NCI-H69 (cell line): ENCODE data around the gene XPNPEP1.

Experiments used
- DNase-seq: peaks from one replicate; lab custom pipeline; 2025; lab: John Stamatoyannopoulos, UW

Gene XPNPEP1

DNA sequence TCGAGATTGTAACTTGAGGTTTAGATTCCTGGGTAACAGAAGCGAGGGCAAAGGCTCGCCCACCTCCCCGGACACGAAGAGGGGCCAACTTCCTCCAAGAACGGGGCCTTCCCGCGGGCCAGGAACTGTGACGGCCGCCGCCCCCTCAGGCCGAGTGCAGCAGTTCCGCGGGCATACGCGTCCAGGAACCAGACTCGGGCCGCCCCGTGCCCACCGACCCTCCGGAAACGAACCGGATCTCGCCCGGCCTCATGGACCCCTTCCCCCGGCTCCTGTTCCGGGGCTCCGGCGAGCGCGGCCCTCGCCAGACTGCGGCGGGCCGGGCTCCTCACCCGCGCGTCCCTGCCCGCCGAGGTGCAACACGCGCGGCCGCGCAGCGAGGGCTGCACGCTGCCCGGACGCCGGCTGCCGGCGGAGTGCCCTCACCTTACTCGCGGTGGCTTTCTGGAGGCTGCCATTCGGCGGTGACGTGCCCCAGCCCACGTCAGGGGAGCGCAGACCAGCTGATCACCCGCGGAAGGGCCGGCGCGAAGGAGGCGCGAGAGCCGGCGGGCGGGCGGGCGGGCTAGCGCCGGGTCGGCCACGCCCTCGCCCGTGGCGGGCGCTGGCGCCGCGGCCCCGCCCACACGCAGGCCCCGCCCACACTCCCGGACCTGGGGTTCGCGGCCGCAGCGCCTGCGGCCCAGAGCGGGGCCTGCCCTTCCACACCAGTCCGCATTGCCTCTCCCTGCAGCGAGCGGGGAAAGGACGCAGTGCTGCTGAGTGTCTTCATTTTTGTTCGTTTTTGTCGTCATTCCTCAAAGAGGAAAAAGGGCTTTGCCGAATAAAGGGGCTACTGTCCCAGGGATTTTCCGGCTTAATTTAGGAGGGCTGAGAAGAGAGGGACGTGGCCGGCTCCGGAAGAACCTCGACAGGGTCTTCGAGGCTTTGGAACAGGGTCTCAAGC is at the start of gene XPNPEP1:
TSS of gene XPNPEP1 (minus strand) at position 536 of the 946 bp plus-strand sequence. CDS start at position 458, 78 bp downstream.
- DNase-seq: peak; percentile 83

- DNase-seq: no peak
Measured at GRCh38 chr10:109972372-109973001, 49.2 kb upstream of the XPNPEP1 start.

GRCh38 chr10:109971634-109972033 is 48.3 kb upstream of the XPNPEP1 start:
- DNase-seq: no peak

DNA sequence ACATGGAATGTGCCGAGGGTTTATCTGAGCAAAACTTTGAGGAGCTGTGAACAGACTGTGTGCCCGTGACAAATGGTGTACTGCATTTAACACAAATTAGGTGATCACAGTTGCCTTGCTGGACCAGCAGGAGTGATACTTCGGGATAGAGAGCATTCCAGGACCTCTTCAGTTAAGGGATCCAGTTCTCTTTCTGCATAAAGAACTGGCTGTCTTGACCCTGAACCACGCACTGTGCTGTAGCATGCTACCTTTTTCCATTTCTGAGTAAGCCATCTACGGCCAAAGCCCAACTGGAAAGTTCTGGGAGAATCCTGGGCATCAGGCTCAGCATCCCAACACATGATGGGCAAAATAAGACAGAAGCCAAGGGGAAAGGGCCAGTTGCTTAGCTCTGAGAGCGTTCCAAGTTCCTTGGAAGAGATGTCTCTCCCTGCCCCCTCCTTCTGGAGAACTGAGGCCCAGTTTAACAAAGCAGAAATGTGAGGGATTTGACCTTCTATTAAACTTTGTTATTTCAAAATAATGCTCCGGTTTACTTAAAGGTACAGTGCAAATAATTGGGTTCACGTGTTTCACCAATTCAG is 46.5 kb upstream of the XPNPEP1 start:
- no peak for DNase-seq

GRCh38 chr10:109968953-109969759 is 45.8 kb upstream of the XPNPEP1 start:
- no peak for DNase-seq

DNA sequence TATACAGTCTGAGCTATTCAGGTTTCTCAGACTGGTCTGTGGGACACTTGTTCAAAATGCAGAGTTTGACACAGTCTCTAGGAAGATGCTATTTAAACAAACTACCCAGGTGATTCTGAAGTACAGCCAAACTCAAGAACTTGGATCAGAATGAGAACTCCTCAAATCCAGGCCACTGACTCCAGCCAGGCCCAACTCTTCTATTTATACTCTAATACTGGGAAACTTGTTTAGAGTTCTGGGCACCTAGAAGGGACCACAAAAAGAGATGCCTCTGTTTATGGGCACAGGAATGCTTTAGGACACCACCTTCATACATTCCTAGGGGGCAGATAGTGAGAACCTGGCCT is 44.4 kb upstream of the XPNPEP1 start:
- DNase-seq: no peak

DNA sequence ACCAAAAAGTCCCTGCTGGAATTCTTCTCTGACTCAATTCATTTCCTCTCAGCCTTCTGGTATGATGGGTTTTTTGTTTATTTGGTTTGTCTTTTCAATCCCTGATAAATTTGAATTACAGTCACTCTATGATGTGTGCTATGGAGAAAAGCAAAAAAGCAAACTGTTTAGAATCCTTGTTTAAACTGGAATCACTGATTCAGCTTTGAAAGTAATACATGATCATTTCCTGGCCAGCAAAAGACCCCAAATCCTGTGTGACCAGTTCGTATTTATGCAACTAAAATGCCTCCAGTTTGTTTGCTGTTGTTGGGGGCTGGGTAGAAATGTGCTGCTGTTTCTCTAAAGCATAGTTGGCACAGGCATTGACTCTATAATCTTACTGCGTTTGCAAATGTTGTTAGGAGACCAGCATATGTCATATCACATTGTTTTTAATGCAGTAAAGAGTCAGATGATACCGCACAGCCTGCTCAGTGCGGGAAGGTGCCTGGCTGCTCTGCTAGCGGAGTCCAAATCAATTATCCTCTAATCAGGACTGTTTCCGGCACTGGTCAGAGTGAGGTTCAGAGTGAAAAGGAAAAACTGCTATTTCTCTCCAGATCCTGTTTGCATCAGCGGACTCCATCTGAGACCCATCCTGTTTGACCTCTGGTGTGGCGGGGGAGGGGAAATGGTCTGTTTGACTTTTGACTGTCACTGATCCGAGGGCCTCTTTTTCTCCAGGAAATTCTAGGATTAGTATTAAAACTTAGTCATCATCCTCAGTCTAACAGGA is 43.8 kb upstream of the XPNPEP1 start:
- DNase-seq: peak; percentile 23

DNA sequence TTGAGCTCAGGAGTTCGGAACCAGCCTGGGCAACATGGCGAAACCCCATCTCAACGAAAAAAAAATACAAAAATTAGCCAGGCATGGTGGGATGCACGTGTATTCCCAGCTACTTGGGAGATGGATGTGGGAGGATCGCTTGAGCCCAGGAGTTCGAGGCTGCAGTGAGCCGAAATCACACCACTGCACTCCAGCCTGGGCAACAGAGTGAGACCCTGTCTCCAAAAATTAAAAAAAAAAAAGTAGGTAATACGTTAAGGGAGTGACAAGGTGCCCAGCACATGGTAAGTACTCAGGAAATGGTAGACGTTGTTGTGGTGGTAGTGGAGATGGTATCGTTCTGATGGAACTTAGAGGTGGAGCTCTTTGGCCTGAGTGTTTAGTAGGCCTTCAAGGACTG is 41.0 kb upstream of the XPNPEP1 start:
- DNase-seq: no peak

DNA sequence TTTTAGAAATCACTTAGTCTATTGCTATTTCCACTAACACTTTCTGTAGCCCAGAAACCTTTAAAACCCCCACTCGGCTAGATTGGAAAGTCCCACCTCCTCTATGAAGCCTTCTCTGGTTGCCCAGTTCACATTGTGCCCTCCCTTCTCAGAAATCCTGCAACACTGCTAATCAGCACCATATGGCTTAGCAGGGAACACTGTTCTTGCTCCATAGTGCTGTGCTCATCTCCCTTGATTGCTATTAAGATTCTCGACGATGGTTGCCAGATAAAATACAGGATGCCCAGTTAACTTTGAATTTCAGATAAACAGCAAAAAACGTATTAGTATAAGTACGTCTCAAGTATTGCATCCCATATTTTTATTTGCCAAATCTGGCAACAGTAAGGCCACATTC is 40.1 kb upstream of the XPNPEP1 start:
- peak; percentile 26 for DNase-seq

DNA sequence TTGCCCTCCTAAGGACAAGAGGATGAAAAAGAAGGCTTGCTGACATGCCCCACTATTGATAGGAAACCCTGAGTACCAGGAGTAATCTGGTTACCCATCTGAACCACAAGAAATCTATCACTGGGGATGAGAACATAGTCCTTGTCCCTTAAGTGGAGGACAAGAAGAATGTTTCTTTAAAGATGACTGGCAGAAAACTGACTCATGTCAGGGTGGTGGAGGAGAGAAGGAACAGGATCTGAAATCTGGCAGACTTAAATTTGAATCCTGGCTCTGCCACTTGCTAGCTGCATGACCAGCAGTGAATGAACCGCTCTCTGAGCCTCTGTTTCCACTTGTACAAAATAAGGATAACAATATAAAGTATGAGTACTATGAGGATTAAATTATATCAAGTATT is 38.9 kb upstream of the XPNPEP1 start:
- peak; percentile 20 for DNase-seq

DNA sequence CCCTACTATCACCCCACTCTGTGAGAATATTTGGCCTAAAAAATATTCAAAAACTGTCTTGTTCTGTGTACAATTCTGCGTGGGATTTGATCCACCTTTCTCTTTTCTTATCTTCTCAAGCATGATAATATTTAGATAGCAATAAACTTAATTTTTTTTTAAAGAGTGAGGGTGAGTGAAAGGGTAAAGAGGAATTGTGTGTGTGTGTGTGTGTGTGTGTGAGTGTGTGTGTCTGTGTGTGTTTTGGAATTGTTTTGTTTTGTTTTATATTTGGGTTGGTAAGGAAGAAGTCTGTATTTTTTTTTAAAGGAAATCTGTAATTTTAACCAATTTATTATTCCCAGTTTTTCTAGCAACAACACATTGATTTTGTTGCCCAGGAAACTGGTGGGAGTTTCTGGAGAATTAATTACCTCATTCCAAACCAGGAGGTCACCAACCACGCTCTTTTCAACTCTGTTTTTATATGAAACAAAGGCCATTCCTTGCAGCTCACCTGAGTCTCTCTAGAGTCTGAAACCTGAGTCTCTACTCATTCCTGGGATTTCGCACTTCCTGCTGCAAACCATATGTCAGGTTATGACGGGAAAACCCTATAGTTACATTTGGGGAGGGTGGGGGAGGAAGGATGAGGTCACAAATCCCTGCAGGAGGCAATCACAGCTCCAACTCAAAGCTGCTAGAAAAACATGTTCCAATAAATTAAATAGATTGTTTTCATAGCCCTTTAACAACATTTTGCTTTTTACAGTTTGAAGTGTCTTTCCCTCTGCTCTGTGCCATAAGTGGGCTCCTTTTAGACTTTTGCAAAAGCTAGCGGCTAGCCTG is 38.1 kb upstream of the XPNPEP1 start:
- peak; percentile 90 for DNase-seq

DNA sequence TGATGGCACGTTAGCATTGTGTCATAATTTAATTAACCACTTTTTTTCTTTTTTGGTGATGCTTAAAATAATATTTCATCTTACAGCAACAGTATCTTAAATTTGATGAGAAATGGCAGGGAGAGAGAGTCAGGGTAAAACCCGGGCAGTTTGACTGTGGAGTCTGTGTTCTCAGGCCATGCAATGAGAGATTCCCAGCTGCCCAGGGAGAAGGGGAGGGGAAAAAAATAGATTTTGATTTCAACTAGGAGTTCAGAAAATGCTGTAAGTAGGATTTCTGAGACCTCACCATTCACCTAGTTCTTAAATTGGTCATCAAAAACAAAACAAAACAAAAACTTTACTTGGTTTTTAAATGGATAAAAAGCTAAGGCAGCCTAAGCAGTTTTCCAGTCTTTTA is 37.4 kb upstream of the XPNPEP1 start:
- DNase-seq: no peak

DNA sequence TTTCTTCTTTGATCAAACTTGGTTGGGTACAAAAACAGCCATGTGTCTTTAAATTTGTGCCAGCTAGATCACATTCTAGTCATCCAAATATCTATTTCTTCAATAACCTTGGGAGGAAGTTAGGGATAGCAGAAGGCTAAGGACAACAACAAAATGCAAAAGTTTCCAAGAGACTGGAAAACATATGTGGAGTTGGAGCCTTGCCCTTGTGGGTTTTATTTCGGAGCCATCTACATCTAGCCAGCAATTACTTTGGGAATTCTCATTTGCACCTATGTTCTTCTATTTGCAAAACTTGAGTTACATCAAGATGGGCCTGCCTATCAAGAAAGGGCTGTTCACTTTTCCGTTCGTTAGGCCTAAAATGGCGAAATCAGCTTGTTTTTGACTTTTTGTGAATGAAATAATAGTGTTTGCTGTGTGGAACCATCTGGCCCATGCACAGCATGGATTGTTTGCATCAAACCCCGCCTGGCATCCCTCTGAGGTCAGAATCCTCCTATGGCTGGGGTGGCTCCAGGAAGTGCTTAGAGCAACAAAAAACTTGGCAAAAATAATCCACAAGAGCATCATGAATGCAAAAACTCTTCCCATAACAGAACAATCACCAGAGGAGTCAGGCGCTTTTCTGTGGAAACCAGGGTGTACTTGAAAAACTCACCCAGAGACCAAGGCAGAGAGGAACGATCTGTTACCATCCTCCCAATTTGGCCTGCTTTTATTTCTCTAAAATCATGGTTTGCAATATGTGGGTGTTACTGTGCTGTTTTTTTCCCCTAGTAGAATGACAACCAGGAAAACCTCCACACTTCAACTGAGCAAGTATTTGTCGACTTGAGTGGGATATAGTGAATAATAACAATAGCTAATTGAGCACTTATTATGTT is 36.2 kb upstream of the XPNPEP1 start:
- peak; percentile 49 for DNase-seq

DNA sequence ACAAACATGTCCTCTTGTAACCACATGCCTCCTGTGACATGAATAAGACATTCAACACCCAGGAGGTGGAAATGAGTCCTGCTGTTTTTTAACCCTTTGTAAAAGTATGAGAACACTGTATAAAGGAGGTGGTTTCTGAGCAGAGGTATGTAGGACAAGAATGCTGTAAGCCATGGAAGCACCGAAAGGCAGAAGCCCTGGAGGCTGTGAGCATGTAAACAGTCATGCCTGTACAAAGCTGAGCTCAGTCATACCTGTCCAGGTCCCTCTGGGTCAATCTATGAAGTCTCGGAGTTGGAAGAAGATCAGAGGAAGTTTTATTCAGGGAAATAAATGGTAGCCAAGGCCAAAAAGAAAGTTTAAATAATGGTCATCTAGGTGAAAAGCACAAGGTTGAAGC is 34.7 kb upstream of the XPNPEP1 start:
- DNase-seq: peak; percentile 24

- peak; percentile 68 for DNase-seq
Measured at GRCh38 chr10:109957092-109957797, 33.9 kb upstream of the XPNPEP1 start.

GRCh38 chr10:109956454-109957091 is 33.3 kb upstream of the XPNPEP1 start:
- peak; percentile 55 for DNase-seq

DNA sequence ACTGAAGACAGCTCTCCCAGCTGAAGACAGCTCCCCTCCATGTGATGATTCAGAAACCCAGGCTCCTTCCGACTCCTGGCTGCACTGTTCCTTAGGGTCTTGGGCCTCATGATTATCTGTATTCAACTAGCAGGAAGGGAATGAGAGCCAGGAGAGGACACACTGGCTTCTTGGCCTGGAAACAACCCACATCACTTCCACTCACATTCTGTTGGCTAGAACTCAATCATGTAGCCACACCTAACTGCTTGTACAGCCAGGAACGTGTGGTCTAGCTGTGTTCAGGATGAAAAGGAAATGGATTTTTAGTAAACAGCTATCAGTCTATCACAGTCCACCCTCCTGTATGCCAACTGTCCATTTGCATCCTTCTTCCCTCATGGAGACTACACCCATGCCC is 30.5 kb upstream of the XPNPEP1 start:
- DNase-seq: no peak

DNA sequence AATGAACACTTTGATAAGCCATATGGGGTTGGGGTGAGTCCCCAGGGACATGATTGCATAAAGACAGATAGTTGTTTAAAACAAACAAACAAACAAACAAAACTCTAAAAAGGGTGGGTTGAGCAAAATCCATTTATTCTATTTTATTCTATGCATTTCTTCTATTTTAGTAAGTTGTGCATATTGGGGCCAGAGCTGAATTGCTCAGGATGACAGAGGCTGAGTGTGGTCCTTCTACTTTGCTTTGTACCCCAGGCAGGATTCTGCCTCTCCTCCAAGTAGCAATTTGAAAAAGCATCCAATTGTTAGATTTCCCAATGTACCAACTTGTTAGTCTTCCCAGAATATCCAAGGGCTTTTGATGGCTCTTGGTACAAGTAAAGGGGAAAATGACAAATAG is 29.2 kb upstream of the XPNPEP1 start:
- no peak for DNase-seq
